GM23338 (cell line): Measurements from ENCODE around the gene STIM1. TPM values are rescaled to one million over a fixed set of nuclear protein-coding genes. Genes with fewer than 3 reads are reported as not detected.

Source experiments
- ATAC-seq: fragments of 200-7000 bp; cut with Tn5 transposase; 3 replicates; pipeline ENCODE4 v1.9.1; 2020
- DNase-seq: peaks from one replicate; pipeline ENCODE4 v3.0.0-alpha.2; 2015; ENCODE audit warnings: low spot score
- H2AFZ ChIP-seq: fragments of 200-600 bp; sonication (generic); 2 replicates; pipeline ENCODE4 v1.8.0; 2016; ENCODE audit warnings: antibody characterized with exemption, mild to moderate bottlenecking, moderate library complexity
- H3F3A ChIP-seq: fragments of 200-600 bp; sonication (generic); replicated peaks from 2 replicates; pipeline ENCODE4 v1.8.0; 2017; ENCODE audit warnings: antibody characterized with exemption, mixed run types, low read depth
- H3K27ac ChIP-seq: fragments of 200-600 bp; sonication (generic); 2 replicates; pipeline ENCODE4 v1.6.1; 2016; ENCODE audit warnings: low read depth
- H3K27me3 ChIP-seq: fragments of 200-600 bp; sonication (generic); 2 replicates; pipeline ENCODE4 v1.8.0; 2016; ENCODE audit warnings: mild to moderate bottlenecking, mixed run types, moderate library complexity; ENCODE audit not compliant: insufficient read depth
- H3K36me3 ChIP-seq: fragments of 200-600 bp; sonication (generic); 2 replicates; pipeline ENCODE4 v1.8.0; 2016; ENCODE audit warnings: mild to moderate bottlenecking; ENCODE audit not compliant: insufficient read depth
- H3K4me1 ChIP-seq: fragments of 200-600 bp; sonication (generic); 2 replicates; pipeline ENCODE4 v1.8.0; 2016; ENCODE audit warnings: mild to moderate bottlenecking, moderate library complexity; ENCODE audit not compliant: insufficient read depth
- H3K4me2 ChIP-seq: fragments of 200-600 bp; sonication (generic); 2 replicates; pipeline ENCODE4 v1.7.1; 2017; ENCODE audit warnings: mixed run types
- H3K4me3 ChIP-seq: fragments of 200-600 bp; sonication (generic); 2 replicates; pipeline ENCODE4 v1.6.1; 2016; ENCODE audit warnings: mixed run types
- H3K79me2 ChIP-seq: fragments of 200-600 bp; sonication (generic); replicated peaks from 2 replicates; pipeline ENCODE4 v1.8.0; 2017; ENCODE audit warnings: mild to moderate bottlenecking; ENCODE audit not compliant: insufficient read depth
- H3K9me2 ChIP-seq: fragments of 200-600 bp; sonication (generic); 2 replicates; pipeline ENCODE4 v1.8.0; 2017; ENCODE audit not compliant: insufficient read depth
- H4K20me1 ChIP-seq: fragments of 200-600 bp; sonication (generic); replicated peaks from 2 replicates; pipeline ENCODE4 v1.8.0; 2017; ENCODE audit warnings: mild to moderate bottlenecking; ENCODE audit not compliant: insufficient read depth
- H3K27ac Mint-ChIP-seq: 2 replicates; pipeline ENCODE4 v1.8.0; 2020; ENCODE audit warnings: inconsistent platforms, mild to moderate bottlenecking, moderate library complexity, mixed read lengths
- H3K27me3 Mint-ChIP-seq: 3 replicates; pipeline ENCODE4 v1.8.0; 2022; ENCODE audit warnings: low read depth, mild to moderate bottlenecking, moderate library complexity, mixed read lengths, inconsistent platforms; ENCODE audit not compliant: insufficient read depth, poor library complexity
- H3K36me3 Mint-ChIP-seq: 3 replicates; pipeline ENCODE4 v1.8.0; 2021; ENCODE audit warnings: low read depth, mild to moderate bottlenecking, inconsistent platforms, moderate library complexity, mixed read lengths
- H3K4me1 Mint-ChIP-seq: 3 replicates; pipeline ENCODE4 v1.8.0; 2020; ENCODE audit warnings: mild to moderate bottlenecking, inconsistent platforms, mixed read lengths
- H3K4me3 Mint-ChIP-seq: 3 replicates; pipeline ENCODE4 v1.8.0; 2021; ENCODE audit warnings: moderate library complexity, mild to moderate bottlenecking, inconsistent platforms, mixed read lengths
- H3K9me3 Mint-ChIP-seq: 3 replicates; pipeline ENCODE4 v1.8.0; 2020; ENCODE audit warnings: moderate library complexity, mild to moderate bottlenecking, inconsistent platforms, mixed read lengths
- CREB1 ChIP-seq: fragments of 250-450 bp; sonication (Bioruptor Pico); IDR thresholded peaks from 2 replicates; pipeline ENCODE4 v1.5.0; 2020; ENCODE audit warnings: low read depth, mild to moderate bottlenecking, moderate library complexity
- EZH2phosphoT487 ChIP-seq: fragments of 200-600 bp; sonication (generic); IDR thresholded peaks from one replicate; pipeline ENCODE4 v1.8.1; 2018; ENCODE audit warnings: antibody characterized with exemption; ENCODE audit not compliant: unreplicated experiment
- JUNB ChIP-seq: IDR thresholded peaks from one replicate; pipeline ENCODE4 v1.6.1; 2016; ENCODE audit warnings: antibody characterized with exemption; ENCODE audit not compliant: unreplicated experiment
- NANOG ChIP-seq: IDR thresholded peaks from 2 replicates; pipeline ENCODE4 v1.6.1; 2016; ENCODE audit warnings: antibody characterized with exemption, borderline replicate concordance
- POLR2AphosphoS5 ChIP-seq: IDR thresholded peaks from 2 replicates; pipeline ENCODE4 v1.6.1; 2016; ENCODE audit warnings: antibody characterized with exemption, low read depth
- STAT1 ChIP-seq: IDR thresholded peaks from one replicate; pipeline ENCODE4 v1.6.1; 2016; ENCODE audit warnings: antibody characterized with exemption; ENCODE audit not compliant: unreplicated experiment
- ZNF114 ChIP-seq: fragments of 250-450 bp; sonication (Bioruptor Pico); IDR thresholded peaks from 2 replicates; pipeline ENCODE4 v1.5.0; 2020; ENCODE audit warnings: mild to moderate bottlenecking, moderate library complexity
- ZNF331 ChIP-seq: fragments of 250-450 bp; sonication (Bioruptor Pico); IDR thresholded peaks from 2 replicates; pipeline ENCODE4 v1.5.0; 2020; ENCODE audit warnings: low read depth, mild to moderate bottlenecking, moderate library complexity
- polyA plus RNA-seq: library from polyadenylated mRNA; unstranded; fragments of >200 nt; fragmentation: Nextera tagmentation; extraction: Ambion mirVana; gene quantifications from 2 replicates; pipeline ENCODE4 v1.2.1, GENCODE V29; 2016
- total RNA-seq: library from RNA; depleted of rRNA; stranded (reverse); fragments of >200 nt; shearing (Covaris generic); gene quantifications from 2 replicates; pipeline ENCODE4 v1.2.3, GENCODE V29; 2014
- TF ChIP-seq, protein P1 (sequence below): fragments of 250-450 bp; sonication (Bioruptor Pico); IDR thresholded peaks from 2 replicates; pipeline ENCODE4 v1.5.0; 2020; ENCODE audit warnings: mild to moderate bottlenecking, moderate library complexity
- TF ChIP-seq, protein P2 (sequence below): IDR thresholded peaks from one replicate; pipeline ENCODE4 v1.6.1; 2018; ENCODE audit warnings: antibody characterized with exemption; ENCODE audit not compliant: unreplicated experiment
- TF ChIP-seq, protein P3 (sequence below): IDR thresholded peaks from 2 replicates; pipeline ENCODE4 v1.6.1; 2016; ENCODE audit warnings: antibody characterized with exemption
- TF ChIP-seq, protein P4 (sequence below), 2 experiments: fragments of 200-600 bp in 1 of 2; sonication (generic) in 1 of 2; conservative IDR thresholded peaks; 2 replicates each; pipeline versions ENCODE4 v1.5.1 to v1.6.1; 2016 to 2017; ENCODE audit warnings: antibody characterized with exemption in 2 of 2, low read depth in 2 of 2, mild to moderate bottlenecking in 2 of 2, moderate library complexity in 1 of 2

STIM1 gene
- total and polyA plus RNA-seq, 2 experiments from 2014 or later: 3.5 to 14.0 TPM

DNA sequence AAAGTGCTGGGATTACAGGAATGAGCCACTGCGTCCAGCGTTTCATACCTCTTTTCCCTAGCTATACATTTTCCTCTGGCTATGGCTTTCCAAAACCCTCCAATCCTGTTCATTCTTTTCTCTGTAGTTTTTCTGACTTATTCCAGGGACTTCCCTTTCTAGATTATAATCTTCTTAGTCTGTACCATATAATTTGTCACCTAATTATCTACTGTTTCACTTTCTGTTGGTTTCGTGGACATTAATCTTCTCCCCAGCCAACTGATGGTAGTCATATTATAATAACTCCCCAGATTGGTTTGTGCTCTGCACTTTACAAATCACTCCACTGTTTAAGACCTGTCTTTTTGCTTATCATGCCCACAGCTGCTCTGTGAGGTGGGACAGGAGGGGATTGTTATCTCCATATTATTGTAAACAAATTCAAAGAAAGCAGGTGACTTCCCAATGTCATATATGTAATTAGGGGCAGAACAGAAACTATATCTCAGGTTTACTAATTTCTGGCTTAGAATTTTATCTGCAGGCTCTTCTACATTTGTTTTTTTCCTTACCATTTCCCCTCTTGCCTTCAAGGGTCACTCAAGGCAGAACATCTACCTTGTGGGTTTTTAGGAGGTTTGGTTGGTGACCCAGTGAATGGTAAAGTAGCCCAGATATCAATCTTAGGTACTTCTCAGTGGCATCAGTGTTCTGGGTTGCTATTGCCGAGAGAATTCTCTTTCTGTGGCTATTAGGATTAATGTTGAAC lies 23.9 kb downstream of the STIM1 start:
- Mint-ChIP-seq H3K27me3 (peaks cover 5% of the 10 kb centered on the region), H3K4me3 (no peak overlapping the region), H3K36me3 (no peaks in the 10 kb centered on the region), H3K9me3 (no peaks in the 10 kb centered on the region), H3K4me1 (peaks cover 13% of the 10 kb centered on the region), H3K27ac (no peak overlapping the region)
- Histone ChIP-seq H3F3A (no peaks in the 10 kb centered on the region), H3K4me2 (no peak overlapping the region), H3K27me3 (no peaks in the 10 kb centered on the region), H2AFZ (no peak overlapping the region), H3K27ac (no peak overlapping the region), H3K4me3 (no peak overlapping the region), H4K20me1 (peaks cover 8% of the 10 kb centered on the region), H3K36me3 (no peaks in the 10 kb centered on the region), H3K9me2 (no peaks in the 10 kb centered on the region), H3K79me2 (no peaks in the 10 kb centered on the region), H3K4me1 (peaks cover 17% of the 10 kb centered on the region)
- ATAC-seq (no peak), DNase-seq (no peak)
- no peak for TF ChIP-seq POLR2AphosphoS5
- no peak for TF ChIP-seq NANOG
- TF ChIP-seq JUNB: no peak
- no peak for TF ChIP-seq STAT1
- TF ChIP-seq, protein P1, sequence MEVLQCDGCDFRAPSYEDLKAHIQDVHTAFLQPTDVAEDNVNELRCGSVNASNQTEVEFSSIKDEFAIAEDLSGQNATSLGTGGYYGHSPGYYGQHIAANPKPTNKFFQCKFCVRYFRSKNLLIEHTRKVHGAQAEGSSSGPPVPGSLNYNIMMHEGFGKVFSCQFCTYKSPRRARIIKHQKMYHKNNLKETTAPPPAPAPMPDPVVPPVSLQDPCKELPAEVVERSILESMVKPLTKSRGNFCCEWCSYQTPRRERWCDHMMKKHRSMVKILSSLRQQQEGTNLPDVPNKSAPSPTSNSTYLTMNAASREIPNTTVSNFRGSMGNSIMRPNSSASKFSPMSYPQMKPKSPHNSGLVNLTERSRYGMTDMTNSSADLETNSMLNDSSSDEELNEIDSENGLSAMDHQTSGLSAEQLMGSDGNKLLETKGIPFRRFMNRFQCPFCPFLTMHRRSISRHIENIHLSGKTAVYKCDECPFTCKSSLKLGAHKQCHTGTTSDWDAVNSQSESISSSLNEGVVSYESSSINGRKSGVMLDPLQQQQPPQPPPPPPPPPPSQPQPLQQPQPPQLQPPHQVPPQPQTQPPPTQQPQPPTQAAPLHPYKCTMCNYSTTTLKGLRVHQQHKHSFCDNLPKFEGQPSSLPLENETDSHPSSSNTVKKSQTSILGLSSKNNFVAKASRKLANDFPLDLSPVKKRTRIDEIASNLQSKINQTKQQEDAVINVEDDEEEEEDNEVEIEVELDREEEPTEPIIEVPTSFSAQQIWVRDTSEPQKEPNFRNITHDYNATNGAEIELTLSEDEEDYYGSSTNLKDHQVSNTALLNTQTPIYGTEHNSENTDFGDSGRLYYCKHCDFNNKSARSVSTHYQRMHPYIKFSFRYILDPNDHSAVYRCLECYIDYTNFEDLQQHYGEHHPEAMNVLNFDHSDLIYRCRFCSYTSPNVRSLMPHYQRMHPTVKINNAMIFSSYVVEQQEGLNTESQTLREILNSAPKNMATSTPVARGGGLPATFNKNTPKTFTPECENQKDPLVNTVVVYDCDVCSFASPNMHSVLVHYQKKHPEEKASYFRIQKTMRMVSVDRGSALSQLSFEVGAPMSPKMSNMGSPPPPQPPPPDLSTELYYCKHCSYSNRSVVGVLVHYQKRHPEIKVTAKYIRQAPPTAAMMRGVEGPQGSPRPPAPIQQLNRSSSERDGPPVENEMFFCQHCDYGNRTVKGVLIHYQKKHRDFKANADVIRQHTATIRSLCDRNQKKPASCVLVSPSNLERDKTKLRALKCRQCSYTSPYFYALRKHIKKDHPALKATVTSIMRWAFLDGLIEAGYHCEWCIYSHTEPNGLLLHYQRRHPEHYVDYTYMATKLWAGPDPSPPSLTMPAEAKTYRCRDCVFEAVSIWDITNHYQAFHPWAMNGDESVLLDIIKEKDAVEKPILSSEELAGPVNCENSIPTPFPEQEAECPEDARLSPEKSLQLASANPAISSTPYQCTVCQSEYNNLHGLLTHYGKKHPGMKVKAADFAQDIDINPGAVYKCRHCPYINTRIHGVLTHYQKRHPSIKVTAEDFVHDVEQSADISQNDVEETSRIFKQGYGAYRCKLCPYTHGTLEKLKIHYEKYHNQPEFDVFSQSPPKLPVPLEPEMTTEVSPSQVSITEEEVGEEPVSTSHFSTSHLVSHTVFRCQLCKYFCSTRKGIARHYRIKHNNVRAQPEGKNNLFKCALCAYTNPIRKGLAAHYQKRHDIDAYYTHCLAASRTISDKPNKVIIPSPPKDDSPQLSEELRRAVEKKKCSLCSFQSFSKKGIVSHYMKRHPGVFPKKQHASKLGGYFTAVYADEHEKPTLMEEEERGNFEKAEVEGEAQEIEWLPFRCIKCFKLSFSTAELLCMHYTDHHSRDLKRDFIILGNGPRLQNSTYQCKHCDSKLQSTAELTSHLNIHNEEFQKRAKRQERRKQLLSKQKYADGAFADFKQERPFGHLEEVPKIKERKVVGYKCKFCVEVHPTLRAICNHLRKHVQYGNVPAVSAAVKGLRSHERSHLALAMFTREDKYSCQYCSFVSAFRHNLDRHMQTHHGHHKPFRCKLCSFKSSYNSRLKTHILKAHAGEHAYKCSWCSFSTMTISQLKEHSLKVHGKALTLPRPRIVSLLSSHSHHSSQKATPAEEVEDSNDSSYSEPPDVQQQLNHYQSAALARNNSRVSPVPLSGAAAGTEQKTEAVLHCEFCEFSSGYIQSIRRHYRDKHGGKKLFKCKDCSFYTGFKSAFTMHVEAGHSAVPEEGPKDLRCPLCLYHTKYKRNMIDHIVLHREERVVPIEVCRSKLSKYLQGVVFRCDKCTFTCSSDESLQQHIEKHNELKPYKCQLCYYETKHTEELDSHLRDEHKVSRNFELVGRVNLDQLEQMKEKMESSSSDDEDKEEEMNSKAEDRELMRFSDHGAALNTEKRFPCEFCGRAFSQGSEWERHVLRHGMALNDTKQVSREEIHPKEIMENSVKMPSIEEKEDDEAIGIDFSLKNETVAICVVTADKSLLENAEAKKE (CRISPR knock-in tag): no peak
- TF ChIP-seq, protein P2, sequence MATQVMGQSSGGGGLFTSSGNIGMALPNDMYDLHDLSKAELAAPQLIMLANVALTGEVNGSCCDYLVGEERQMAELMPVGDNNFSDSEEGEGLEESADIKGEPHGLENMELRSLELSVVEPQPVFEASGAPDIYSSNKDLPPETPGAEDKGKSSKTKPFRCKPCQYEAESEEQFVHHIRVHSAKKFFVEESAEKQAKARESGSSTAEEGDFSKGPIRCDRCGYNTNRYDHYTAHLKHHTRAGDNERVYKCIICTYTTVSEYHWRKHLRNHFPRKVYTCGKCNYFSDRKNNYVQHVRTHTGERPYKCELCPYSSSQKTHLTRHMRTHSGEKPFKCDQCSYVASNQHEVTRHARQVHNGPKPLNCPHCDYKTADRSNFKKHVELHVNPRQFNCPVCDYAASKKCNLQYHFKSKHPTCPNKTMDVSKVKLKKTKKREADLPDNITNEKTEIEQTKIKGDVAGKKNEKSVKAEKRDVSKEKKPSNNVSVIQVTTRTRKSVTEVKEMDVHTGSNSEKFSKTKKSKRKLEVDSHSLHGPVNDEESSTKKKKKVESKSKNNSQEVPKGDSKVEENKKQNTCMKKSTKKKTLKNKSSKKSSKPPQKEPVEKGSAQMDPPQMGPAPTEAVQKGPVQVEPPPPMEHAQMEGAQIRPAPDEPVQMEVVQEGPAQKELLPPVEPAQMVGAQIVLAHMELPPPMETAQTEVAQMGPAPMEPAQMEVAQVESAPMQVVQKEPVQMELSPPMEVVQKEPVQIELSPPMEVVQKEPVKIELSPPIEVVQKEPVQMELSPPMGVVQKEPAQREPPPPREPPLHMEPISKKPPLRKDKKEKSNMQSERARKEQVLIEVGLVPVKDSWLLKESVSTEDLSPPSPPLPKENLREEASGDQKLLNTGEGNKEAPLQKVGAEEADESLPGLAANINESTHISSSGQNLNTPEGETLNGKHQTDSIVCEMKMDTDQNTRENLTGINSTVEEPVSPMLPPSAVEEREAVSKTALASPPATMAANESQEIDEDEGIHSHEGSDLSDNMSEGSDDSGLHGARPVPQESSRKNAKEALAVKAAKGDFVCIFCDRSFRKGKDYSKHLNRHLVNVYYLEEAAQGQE: no peak
- no peak for TF ChIP-seq ZNF114
- no peak for TF ChIP-seq CREB1 (CRISPR knock-in tag)
- no peak for TF ChIP-seq EZH2phosphoT487
- TF ChIP-seq, protein P3, sequence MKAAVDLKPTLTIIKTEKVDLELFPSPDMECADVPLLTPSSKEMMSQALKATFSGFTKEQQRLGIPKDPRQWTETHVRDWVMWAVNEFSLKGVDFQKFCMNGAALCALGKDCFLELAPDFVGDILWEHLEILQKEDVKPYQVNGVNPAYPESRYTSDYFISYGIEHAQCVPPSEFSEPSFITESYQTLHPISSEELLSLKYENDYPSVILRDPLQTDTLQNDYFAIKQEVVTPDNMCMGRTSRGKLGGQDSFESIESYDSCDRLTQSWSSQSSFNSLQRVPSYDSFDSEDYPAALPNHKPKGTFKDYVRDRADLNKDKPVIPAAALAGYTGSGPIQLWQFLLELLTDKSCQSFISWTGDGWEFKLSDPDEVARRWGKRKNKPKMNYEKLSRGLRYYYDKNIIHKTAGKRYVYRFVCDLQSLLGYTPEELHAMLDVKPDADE: no peak
- TF ChIP-seq ZNF331 (CRISPR knock-in tag): no peak
- TF ChIP-seq, protein P4, sequence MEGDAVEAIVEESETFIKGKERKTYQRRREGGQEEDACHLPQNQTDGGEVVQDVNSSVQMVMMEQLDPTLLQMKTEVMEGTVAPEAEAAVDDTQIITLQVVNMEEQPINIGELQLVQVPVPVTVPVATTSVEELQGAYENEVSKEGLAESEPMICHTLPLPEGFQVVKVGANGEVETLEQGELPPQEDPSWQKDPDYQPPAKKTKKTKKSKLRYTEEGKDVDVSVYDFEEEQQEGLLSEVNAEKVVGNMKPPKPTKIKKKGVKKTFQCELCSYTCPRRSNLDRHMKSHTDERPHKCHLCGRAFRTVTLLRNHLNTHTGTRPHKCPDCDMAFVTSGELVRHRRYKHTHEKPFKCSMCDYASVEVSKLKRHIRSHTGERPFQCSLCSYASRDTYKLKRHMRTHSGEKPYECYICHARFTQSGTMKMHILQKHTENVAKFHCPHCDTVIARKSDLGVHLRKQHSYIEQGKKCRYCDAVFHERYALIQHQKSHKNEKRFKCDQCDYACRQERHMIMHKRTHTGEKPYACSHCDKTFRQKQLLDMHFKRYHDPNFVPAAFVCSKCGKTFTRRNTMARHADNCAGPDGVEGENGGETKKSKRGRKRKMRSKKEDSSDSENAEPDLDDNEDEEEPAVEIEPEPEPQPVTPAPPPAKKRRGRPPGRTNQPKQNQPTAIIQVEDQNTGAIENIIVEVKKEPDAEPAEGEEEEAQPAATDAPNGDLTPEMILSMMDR (conservative IDR thresholded peaks at IDR 0.05; ENCODE audit: low read depth in 2 of 2): no peak
